Stimulated activated CD8-positive, alpha-beta memory T cell treated with anti-CD3 and anti-CD28 coated beads, Interleukin-7, amount 100 ng/mL, for 48 hours (primary cell): ENCODE measurements around the gene MPHOSPH10.
"Not testable (repeated sequence)": the region's sequence is repeated elsewhere in the genome, so short reads cannot be mapped to it uniquely, and the experiment has no call there.

ENCODE experiments used
- DNase-seq, 2 donors: peaks; one replicate each; pipeline ENCODE4 v3.0.0-alpha.2; 2020; ENCODE audit warnings: low read depth in 1 of 2; ENCODE audit errors: extremely low read depth in 1 of 2

Gene MPHOSPH10

GRCh38 chr2:71166812-71167211 lies 36.4 kb downstream of the MPHOSPH10 start:
- no peak for DNase-seq

GRCh38 chr2:71173096-71173495 lies 42.7 kb downstream of the MPHOSPH10 start:
- DNase-seq, result no peak

GRCh38 chr2:71174207-71174606 lies 43.8 kb downstream of the MPHOSPH10 start:
- no peak for DNase-seq

- not testable (repeated sequence) for DNase-seq
Measured at GRCh38 chr2:71178836-71179235, 48.4 kb downstream of the MPHOSPH10 start.

- DNase-seq, result no peak
Measured at GRCh38 chr2:71181316-71181715, 50.9 kb downstream of the MPHOSPH10 start.

- DNase-seq, result not testable (repeated sequence)
Measured at GRCh38 chr2:71183306-71184115, 53.1 kb downstream of the MPHOSPH10 start.

- no peak for DNase-seq
Measured at GRCh38 chr2:71186973-71187372, 56.5 kb downstream of the MPHOSPH10 start.

GRCh38 chr2:71187589-71187988 lies 57.2 kb downstream of the MPHOSPH10 start:
- no peak for DNase-seq

GRCh38 chr2:71190656-71191569 lies 60.5 kb downstream of the MPHOSPH10 start:
- no peak for DNase-seq

GRCh38 chr2:71191570-71191943 lies 61.1 kb downstream of the MPHOSPH10 start:
- no peak for DNase-seq
